T-helper 1 cell treated with Interleukin-12 subunit alpha and Interleukin-12 subunit beta and Interleukin-4 antibody, amounts not matched to agents 30 μg/mL and 1 μg/mL, for 36 hours (primary cell): ENCODE results near the gene SH2D2A.

Source experiments
- H3K27ac Mint-ChIP-seq: one replicate; pipeline ENCODE4 v1.8.0; 2021; ENCODE audit warnings: mild to moderate bottlenecking, mixed read lengths
- H3K27me3 Mint-ChIP-seq: one replicate; pipeline ENCODE4 v1.8.0; 2021; ENCODE audit warnings: low read depth, mixed read lengths
- H3K36me3 Mint-ChIP-seq: one replicate; pipeline ENCODE4 v1.8.0; 2021; ENCODE audit warnings: low read depth, mixed read lengths
- H3K4me1 Mint-ChIP-seq: one replicate; pipeline ENCODE4 v1.8.0; 2021; ENCODE audit warnings: low read depth, mixed read lengths
- H3K4me3 Mint-ChIP-seq: one replicate; pipeline ENCODE4 v1.8.0; 2021; ENCODE audit warnings: mild to moderate bottlenecking, moderate library complexity, mixed read lengths
- H3K9me3 Mint-ChIP-seq: one replicate; pipeline ENCODE4 v1.8.0; 2021; ENCODE audit warnings: mixed read lengths

SH2D2A gene

DNA sequence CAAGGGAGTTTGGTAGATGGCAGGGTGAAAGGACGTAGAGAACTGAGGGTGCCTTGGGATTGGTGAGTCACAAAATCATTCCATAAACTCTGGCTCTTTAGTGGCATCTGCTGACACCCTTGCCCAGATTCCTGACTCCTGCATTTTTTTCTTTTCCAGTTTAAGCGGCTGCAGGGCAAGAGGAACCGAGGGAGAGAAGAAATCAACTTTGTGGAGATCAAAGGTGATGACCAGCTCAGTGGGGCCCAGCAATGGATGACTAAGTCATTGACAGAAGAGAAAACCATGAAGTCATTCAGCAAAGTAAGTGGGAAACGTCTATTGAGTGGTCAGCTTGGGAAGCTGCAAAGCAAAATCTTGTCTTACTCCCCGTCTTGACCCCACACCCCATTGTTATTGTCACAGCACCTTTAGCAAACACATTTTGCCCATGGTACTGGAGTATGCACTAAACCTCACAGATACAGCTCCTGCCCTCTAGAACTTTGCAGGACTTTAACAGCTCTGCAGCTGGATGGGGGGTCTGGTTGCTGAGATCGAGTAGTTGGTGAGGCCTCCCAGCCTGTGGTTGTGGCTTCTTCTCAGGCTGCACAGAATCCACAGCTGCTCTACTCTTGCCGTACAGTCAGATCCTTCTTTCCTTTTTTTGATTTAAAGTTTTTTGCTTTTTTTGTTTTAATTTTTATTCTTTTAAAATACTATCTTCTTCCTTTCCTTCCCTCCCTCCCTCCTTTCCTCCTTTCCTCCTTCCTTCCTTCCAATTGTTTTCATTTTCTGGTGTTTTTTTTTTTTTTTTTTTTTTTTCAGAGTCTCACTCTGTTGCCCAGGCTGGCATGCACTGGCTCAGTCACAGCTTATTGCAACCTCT, 21.9 kb downstream of the SH2D2A start:
- Mint-ChIP-seq H3K27me3 (no peaks in the 10 kb centered on the region), H3K27ac (no peak overlapping the region), H3K4me1 (peaks cover 10% of the 10 kb centered on the region), H3K9me3 (no peaks in the 10 kb centered on the region), H3K36me3 (peaks cover 33% of the 10 kb centered on the region), H3K4me3 (no peak overlapping the region)

DNA sequence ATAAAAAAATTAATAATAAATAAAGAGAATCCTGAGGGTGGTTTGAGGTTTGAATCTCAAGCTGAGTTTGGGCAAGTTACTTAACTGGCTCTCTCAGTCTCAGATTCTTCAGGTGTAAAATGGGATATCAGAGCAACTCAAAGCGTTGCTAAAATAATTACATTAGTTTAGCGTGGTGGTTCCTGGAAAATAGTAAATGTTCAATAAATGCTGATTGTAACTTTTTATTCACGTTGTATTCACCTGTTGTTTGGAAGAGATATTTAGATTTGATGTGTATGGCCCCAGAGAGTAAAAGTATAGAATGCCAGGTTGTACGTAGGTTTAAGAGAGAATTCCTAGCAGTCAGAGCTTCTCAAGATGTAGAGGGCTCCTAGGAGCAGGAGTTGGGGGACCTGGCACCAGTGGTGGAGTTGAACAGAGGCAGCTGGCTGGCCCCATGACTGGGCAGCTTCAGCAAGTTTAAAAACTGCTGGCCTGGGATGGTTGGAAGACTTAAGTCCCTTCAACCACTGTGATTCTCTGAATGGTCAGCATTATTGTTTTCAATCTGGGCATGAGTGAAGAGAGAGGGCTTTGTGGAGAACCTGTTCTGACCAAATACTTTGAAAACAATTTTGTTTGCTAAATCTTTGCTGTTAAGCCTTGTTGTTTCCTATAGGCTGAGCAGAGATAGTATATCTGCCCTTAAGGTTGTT, 26.9 kb downstream of the SH2D2A start:
- Mint-ChIP-seq H3K27ac (no peak overlapping the region), H3K27me3 (no peaks in the 10 kb centered on the region), H3K4me1 (peaks cover 4% of the 10 kb centered on the region), H3K9me3 (no peaks in the 10 kb centered on the region), H3K36me3 (peaks cover 35% of the 10 kb centered on the region), H3K4me3 (no peak overlapping the region)

DNA sequence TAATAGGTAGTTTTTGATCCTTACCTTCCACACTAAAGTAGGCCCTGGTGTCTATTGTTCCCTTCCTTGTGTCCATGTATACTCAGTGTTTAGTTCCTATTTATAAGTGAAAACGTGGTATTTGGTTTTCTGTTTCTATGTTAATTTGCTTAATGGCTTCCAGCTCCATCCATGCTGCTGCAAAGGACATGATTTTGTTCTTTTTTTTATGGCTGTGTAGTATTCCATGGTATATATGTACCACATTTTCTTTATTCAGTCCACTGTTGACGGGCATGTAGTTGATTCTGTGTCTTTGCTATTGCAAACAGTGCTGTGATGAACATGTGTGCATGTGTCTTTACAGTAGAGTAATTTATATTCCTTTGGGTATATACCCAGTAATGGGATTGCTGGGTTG, 28.5 kb downstream of the SH2D2A start:
- Mint-ChIP-seq H3K36me3 (peaks cover 28% of the 10 kb centered on the region), H3K4me3 (no peak overlapping the region), H3K27ac (no peak overlapping the region)

DNA sequence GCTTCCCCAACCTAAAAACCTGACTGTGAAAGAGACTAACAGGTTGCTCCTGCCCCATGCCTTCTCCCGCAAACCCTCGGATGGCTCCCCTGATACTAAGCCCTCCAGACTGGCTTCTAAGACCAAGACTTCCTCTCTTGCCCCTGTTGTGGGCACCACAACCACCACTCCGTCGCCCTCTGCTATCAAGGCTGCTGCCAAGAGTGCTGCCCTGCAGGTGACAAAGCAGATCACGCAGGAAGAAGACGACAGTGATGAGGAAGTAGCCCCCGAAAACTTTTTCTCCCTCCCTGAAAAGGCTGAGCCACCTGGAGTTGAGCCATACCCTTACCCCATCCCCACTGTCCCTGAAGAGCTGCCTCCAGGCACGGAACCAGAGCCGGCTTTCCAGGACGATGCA, 30.0 kb downstream of the SH2D2A start:
- H3K9me3 Mint-ChIP-seq = no peaks in the 10 kb centered on the region
- H3K4me3 Mint-ChIP-seq = no peak overlapping the region
- H3K27ac Mint-ChIP-seq = no peak overlapping the region
- no peaks in the 10 kb centered on the region for H3K27me3 Mint-ChIP-seq
- H3K4me1 Mint-ChIP-seq = peaks cover 10% of the 10 kb centered on the region
- peaks cover 34% of the 10 kb centered on the region for H3K36me3 Mint-ChIP-seq

More for the DNA sequence above, 28.5 kb downstream of the SH2D2A start:
- no peaks in the 10 kb centered on the region for H3K9me3 Mint-ChIP-seq
- H3K27me3 Mint-ChIP-seq = no peaks in the 10 kb centered on the region
- no peaks in the 10 kb centered on the region for H3K4me1 Mint-ChIP-seq

DNA sequence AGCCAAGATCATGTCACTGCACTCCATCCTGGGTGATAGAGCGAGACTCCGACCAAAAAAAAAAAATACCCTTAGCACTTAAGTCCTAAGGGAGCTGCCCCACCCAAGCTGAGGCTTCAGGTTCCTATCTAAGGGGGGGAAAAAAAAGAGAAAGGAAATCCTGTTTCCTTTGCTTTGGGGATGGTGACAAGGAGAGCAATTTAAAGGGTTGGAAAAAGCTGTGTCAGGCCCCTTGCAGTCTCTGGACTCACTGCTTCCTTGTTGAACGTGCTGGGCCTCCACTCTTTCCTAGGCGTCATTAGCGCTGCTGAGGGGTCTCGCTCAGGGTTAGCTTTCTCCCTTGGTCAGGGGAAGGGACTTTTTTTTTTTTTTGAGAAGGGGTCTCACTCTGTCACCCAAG, 31.2 kb downstream of the SH2D2A start:
- Mint-ChIP-seq H3K4me3 (no peak overlapping the region), H3K27me3 (no peaks in the 10 kb centered on the region), H3K9me3 (no peaks in the 10 kb centered on the region), H3K36me3 (peaks cover 37% of the 10 kb centered on the region), H3K4me1 (peaks cover 18% of the 10 kb centered on the region), H3K27ac (no peak overlapping the region)

DNA sequence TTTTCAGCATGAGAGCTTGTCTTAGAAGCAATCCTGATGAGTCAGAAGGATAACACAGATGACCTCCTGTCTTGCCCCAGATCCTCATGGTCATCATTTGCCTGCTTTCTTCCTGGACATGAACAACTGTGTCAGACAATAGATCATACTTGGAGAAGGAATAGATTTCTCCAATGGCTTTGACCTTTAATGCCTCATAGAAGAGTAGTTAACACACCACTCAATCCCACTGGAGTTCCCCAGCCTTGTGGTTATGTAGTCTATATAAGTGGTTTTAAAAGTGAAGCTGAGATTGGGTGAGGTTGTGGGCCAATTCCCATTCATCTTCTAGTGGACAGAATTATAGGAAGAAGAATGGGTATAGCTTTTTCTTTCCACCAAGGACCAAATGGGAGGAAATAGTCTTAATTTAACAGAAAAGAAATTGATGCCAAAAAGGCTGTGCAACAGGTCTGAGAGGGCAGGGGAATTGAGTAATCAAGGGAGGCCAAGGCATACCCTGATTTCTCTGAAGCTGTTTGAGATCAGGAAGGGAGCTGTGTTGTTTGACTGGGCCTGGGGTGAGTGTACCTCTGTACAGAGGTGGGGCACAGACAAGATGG, 35.0 kb downstream of the SH2D2A start:
- Mint-ChIP-seq H3K27me3 (no peaks in the 10 kb centered on the region), H3K9me3 (no peaks in the 10 kb centered on the region), H3K4me3 (no peak overlapping the region), H3K4me1 (peaks cover 29% of the 10 kb centered on the region), H3K36me3 (peaks cover 28% of the 10 kb centered on the region), H3K27ac (peak overlapping the region; percentile 17)

DNA sequence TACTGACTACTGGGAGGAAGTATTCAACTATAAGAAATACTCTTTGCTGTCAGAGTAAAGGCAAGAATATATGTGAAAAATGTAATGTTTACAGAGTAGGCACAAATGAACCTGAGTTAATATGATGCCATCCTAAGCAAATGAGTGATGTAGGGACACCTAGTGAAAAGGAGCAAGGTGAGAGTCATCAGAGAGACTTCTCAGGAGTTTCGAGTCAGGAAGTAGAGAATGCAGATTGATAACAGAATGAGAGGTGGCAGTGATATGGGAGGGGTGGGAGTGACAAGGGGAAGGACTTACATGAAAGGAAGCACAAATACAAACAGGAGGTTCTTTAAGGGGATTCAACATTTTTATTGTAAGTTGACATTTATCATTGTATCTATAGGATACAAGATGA, 39.1 kb downstream of the SH2D2A start:
- Mint-ChIP-seq H3K27me3 (no peaks in the 10 kb centered on the region), H3K4me1 (peaks cover 45% of the 10 kb centered on the region), H3K4me3 (no peak overlapping the region), H3K9me3 (no peaks in the 10 kb centered on the region), H3K27ac (peak overlapping the region; percentile 10), H3K36me3 (peaks cover 25% of the 10 kb centered on the region)

DNA sequence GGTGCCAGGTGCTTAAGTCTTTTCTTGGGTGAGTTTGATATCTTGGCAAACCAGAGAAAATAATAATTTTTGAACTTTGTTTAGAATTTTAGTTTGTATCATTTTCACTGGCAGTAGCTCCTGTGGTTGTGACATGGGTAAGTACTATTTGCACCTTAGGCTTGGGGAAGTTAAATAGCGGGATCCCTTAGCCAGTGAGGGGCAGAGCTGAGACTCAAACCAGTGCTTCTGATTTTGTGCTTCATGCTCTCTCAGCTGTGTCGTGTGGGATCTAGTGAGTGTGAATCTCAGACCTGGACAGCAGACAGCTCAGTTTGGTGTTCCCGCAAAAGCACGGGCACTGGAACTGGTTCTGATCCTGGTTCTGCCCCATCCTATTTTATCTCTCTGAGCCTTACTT, 39.7 kb downstream of the SH2D2A start:
- peaks cover 40% of the 10 kb centered on the region for H3K4me1 Mint-ChIP-seq
- H3K4me3 Mint-ChIP-seq = no peak overlapping the region
- no peak overlapping the region for H3K27ac Mint-ChIP-seq

DNA sequence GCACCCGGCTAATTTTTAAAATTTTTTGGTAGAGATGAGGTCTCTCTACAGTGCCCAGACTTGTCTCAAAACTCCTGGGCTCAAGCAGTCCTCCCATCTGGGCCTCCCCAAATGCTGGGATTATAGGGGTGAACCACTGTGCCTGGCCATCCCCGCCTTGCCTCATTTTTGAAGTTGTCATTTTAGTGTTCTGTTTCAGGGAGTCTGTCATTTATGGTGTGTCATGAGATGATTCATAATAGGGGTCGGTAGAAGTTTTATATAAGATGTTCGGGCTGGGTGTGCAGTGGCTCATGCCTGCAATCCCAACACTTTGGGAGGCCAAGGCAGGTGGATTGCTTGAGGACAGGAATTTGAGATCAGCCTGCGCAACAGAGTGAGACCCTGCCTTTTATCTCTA, 40.8 kb downstream of the SH2D2A start:
- Mint-ChIP-seq H3K4me1 (peaks cover 35% of the 10 kb centered on the region), H3K27me3 (no peaks in the 10 kb centered on the region), H3K27ac (no peak overlapping the region), H3K4me3 (no peak overlapping the region), H3K9me3 (no peaks in the 10 kb centered on the region), H3K36me3 (peaks cover 16% of the 10 kb centered on the region)

More for the DNA sequence above, 39.7 kb downstream of the SH2D2A start:
- Mint-ChIP-seq H3K27me3 (no peaks in the 10 kb centered on the region), H3K36me3 (peaks cover 20% of the 10 kb centered on the region), H3K9me3 (no peaks in the 10 kb centered on the region)

DNA sequence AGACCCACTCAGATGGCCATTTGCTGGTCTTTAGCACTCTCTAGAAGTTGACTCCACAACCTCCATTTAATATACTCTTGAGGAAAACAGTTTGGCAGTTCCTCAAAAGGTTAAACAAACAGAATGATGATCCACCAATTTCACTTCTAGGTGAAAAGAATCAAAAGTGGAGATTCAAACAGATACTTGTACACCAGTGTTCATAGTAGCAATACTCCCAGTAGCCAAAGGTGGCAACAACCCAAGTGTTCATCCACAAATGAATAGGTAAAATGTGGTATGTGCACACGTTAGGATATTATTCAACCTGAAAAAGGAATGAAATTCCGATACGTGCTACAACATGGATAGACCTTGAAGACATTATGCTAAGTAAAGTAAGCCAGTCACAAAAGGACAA, 43.0 kb downstream of the SH2D2A start:
- no peak overlapping the region for H3K27ac Mint-ChIP-seq
- H3K4me3 Mint-ChIP-seq = no peak overlapping the region
- no peaks in the 10 kb centered on the region for H3K27me3 Mint-ChIP-seq
- peaks cover 50% of the 10 kb centered on the region for H3K4me1 Mint-ChIP-seq
- H3K9me3 Mint-ChIP-seq = no peaks in the 10 kb centered on the region
- peaks cover 24% of the 10 kb centered on the region for H3K36me3 Mint-ChIP-seq

DNA sequence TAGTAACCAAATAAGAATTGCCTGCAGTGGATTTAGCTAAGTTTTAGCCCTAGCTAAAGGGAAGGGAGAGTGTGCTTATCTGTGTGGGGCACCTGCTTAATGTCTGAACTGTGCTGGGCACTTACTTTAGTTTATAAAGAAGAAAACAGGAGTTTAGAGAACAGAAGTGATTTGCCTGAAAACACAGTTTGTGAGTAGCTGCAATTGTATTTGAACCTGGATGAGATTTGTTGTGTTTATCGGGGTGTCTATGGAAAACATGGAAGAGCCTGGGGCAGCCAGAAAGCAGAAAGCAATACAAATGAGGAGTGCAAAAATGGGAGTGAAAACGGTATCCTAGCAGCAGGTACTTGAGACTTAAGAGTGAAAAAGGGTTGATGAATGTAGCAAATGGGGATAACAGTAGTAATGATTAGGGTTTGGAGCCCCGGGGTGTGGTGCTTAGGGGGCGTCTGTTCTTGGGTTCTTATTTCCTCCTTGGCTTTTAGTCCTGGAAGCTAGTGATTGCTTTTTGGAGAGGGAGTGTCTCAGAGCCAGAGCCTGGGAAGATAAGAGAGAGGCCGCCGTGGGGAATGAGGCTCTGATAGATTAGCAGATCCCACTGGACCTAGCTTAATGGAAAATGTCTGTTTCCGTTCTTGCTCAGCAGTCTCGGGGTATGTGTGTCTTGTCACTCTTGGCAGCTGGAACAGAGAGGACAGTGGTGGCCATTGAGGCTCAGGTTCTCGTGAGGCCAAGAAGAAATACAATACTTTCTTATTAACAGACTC, 43.7 kb downstream of the SH2D2A start:
- Mint-ChIP-seq H3K27ac (no peak overlapping the region), H3K9me3 (no peaks in the 10 kb centered on the region), H3K4me3 (no peak overlapping the region), H3K27me3 (no peaks in the 10 kb centered on the region), H3K4me1 (peaks cover 51% of the 10 kb centered on the region), H3K36me3 (peaks cover 24% of the 10 kb centered on the region)

DNA sequence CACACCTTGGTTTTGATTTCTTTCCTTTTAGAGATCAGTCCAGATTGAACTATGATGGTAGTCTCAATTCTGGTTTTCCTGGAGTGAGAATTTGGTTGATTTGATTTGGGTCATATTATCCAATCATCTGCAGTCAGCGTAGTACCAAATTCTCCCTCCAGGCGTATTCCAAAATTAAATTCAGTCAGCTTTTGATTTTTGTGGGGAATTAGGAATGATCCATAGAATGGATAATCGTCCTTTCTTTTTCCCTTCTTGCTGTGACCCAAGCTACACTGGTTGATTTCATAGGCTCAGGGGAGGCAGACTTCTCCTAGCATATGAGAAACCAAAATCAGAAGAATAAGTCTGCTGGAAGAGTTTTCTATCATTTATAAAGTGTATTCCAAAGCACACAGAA, 44.4 kb downstream of the SH2D2A start:
- H3K9me3 Mint-ChIP-seq = no peaks in the 10 kb centered on the region
- H3K27ac Mint-ChIP-seq = no peak overlapping the region
- no peaks in the 10 kb centered on the region for H3K27me3 Mint-ChIP-seq
- peaks cover 46% of the 10 kb centered on the region for H3K4me1 Mint-ChIP-seq
- H3K36me3 Mint-ChIP-seq = peaks cover 24% of the 10 kb centered on the region
- no peak overlapping the region for H3K4me3 Mint-ChIP-seq

DNA sequence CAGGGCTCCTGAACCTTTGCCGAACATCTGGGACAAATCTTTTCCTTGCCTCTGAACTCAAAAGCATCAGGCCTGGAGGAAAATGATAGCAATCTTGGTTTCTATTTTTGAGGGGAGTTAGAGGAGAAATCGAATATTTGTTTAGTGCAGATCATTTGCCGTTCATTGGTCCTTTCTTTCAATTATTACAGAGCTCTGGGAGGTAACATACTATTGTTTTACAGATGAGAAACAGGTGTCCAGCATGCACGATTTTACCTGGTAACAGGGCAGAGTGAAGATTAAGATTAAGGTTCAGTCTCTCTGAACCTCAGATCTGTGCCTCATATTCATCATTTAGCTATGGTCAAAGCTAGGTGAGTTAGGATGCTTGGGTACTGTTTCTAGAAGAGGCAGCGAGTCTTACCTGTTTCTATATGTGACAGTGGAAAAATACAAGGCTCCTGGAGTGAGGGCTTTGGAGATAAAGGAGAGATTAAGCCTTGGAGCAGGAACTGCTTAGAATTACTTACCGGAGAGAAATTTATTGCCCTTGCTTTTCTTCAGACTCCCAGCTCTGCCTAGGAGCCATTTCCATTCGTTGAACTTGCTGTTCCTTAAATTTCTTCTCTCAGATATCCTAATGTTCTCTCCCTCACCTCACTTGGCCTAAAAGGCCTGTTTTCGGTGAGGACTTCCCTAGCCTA, 47.9 kb downstream of the SH2D2A start:
- H3K9me3 Mint-ChIP-seq = no peaks in the 10 kb centered on the region
- H3K4me3 Mint-ChIP-seq = no peak overlapping the region
- no peak overlapping the region for H3K27ac Mint-ChIP-seq
- H3K4me1 Mint-ChIP-seq = peaks cover 44% of the 10 kb centered on the region
- no peaks in the 10 kb centered on the region for H3K27me3 Mint-ChIP-seq
- H3K36me3 Mint-ChIP-seq = peaks cover 20% of the 10 kb centered on the region
